ENCODE results near the gene RND3.

RND3 gene

GRCh38 chr2:150426315-150426714, 61.2 kb downstream of the RND3 start:
- DNase-seq (ENCODE audit: low spot score) = no peak
- TF ChIP-seq CTCF (IDR thresholded peaks at IDR 0.05; ENCODE audit: borderline replicate concordance, control extremely low read depth, extremely low read depth, insufficient read depth, missing control alignments) = no peak
- in situ Hi-C loops (cut with MboI; ENCODE audit: low sequenced_read_pairs, unreplicated experiment) = no loop called here

GRCh38 chr2:150425121-150425955, 62.1 kb downstream of the RND3 start:
- no peak for DNase-seq (ENCODE audit: low spot score)
- in situ Hi-C loops (cut with MboI; ENCODE audit: low sequenced_read_pairs, unreplicated experiment) = no loop called here
- no peak for TF ChIP-seq CTCF (IDR thresholded peaks at IDR 0.05; ENCODE audit: borderline replicate concordance, control extremely low read depth, extremely low read depth, insufficient read depth, missing control alignments)

GRCh38 chr2:150424406-150424805, 63.1 kb downstream of the RND3 start:
- no peak for TF ChIP-seq CTCF (IDR thresholded peaks at IDR 0.05; ENCODE audit: borderline replicate concordance, control extremely low read depth, extremely low read depth, insufficient read depth, missing control alignments)
- no peak for DNase-seq (ENCODE audit: low spot score)
- in situ Hi-C loops (cut with MboI; ENCODE audit: low sequenced_read_pairs, unreplicated experiment) = no loop called here

- TF ChIP-seq CTCF (IDR thresholded peaks at IDR 0.05; ENCODE audit: borderline replicate concordance, control extremely low read depth, extremely low read depth, insufficient read depth, missing control alignments) = no peak
- no peak for DNase-seq (ENCODE audit: low spot score)
- in situ Hi-C loops (cut with MboI; ENCODE audit: low sequenced_read_pairs, unreplicated experiment) = no loop called here
Measured at GRCh38 chr2:150421126-150421651, 66.3 kb downstream of the RND3 start.

GRCh38 chr2:150418916-150419315, 68.6 kb downstream of the RND3 start:
- DNase-seq (ENCODE audit: low spot score) = no peak
- in situ Hi-C loops (cut with MboI; ENCODE audit: low sequenced_read_pairs, unreplicated experiment) = no loop called here
- no peak for TF ChIP-seq CTCF (IDR thresholded peaks at IDR 0.05; ENCODE audit: borderline replicate concordance, control extremely low read depth, extremely low read depth, insufficient read depth, missing control alignments)

All from GM13976 (cell line).